ENCODE data around the gene PHACTR2. TPM values are rescaled to one million over a fixed set of nuclear protein-coding genes. Genes with fewer than 3 reads are reported as not detected.

The PHACTR2 gene
- total RNA-seq, 1 experiment from 2014 or later, result 9.9 TPM

- in situ Hi-C loops (cut with HindIII; ENCODE audit: low pct_unique_long_range_greater_than_20kb, low sequenced_read_pairs), result no loop called here
- DNase-seq (ENCODE audit: low read depth, low spot score), result no peak
These were observed 68.7 kb downstream of the PHACTR2 start for GRCh38 chr6:143746202-143747119.

- no peak for DNase-seq (ENCODE audit: low read depth, low spot score)
- in situ Hi-C loops (cut with HindIII; ENCODE audit: low pct_unique_long_range_greater_than_20kb, low sequenced_read_pairs), result no loop called here
These were observed 69.6 kb downstream of the PHACTR2 start for GRCh38 chr6:143747347-143747842.

- DNase-seq (ENCODE audit: low read depth, low spot score), result no peak
- in situ Hi-C loops (cut with HindIII; ENCODE audit: low pct_unique_long_range_greater_than_20kb, low sequenced_read_pairs), result no loop called here
These were observed 72.1 kb downstream of the PHACTR2 start for GRCh38 chr6:143749891-143750290.

- in situ Hi-C loops (cut with HindIII; ENCODE audit: low pct_unique_long_range_greater_than_20kb, low sequenced_read_pairs), result no loop called here
- no peak for DNase-seq (ENCODE audit: low read depth, low spot score)
These were observed 73.1 kb downstream of the PHACTR2 start for GRCh38 chr6:143750877-143751276.

GRCh38 chr6:143752459-143752858 is 74.7 kb downstream of the PHACTR2 start:
- in situ Hi-C loops (cut with HindIII; ENCODE audit: low pct_unique_long_range_greater_than_20kb, low sequenced_read_pairs), result no loop called here

GRCh38 chr6:143753678-143754077 is 75.9 kb downstream of the PHACTR2 start:
- DNase-seq (ENCODE audit: low read depth, low spot score), result no peak
- in situ Hi-C loops (cut with HindIII; ENCODE audit: low pct_unique_long_range_greater_than_20kb, low sequenced_read_pairs), result no loop called here

More at GRCh38 chr6:143752459-143752858, 74.7 kb downstream of the PHACTR2 start:
- no peak for DNase-seq (ENCODE audit: low read depth, low spot score)

GRCh38 chr6:143754204-143754603 is 76.4 kb downstream of the PHACTR2 start:
- DNase-seq (ENCODE audit: low read depth, low spot score), result no peak
- in situ Hi-C loops (cut with HindIII; ENCODE audit: low pct_unique_long_range_greater_than_20kb, low sequenced_read_pairs), result no loop called here

GRCh38 chr6:143755301-143755744 is 77.6 kb downstream of the PHACTR2 start:
- DNase-seq (ENCODE audit: low read depth, low spot score), result no peak
- in situ Hi-C loops (cut with HindIII; ENCODE audit: low pct_unique_long_range_greater_than_20kb, low sequenced_read_pairs), result no loop called here

- in situ Hi-C loops (cut with HindIII; ENCODE audit: low pct_unique_long_range_greater_than_20kb, low sequenced_read_pairs), result no loop called here
- no peak for DNase-seq (ENCODE audit: low read depth, low spot score)
These were observed 79.6 kb downstream of the PHACTR2 start for GRCh38 chr6:143757346-143757832.

- in situ Hi-C loops (cut with HindIII; ENCODE audit: low pct_unique_long_range_greater_than_20kb, low sequenced_read_pairs), result no loop called here
- DNase-seq (ENCODE audit: low read depth, low spot score), result no peak
These were observed 80.8 kb downstream of the PHACTR2 start for GRCh38 chr6:143758551-143758950.

- DNase-seq (ENCODE audit: low read depth, low spot score), result no peak
- in situ Hi-C loops (cut with HindIII; ENCODE audit: low pct_unique_long_range_greater_than_20kb, low sequenced_read_pairs), result no loop called here
These were observed 81.9 kb downstream of the PHACTR2 start for GRCh38 chr6:143759666-143760065.

GRCh38 chr6:143761074-143761473 is 83.3 kb downstream of the PHACTR2 start:
- no peak for DNase-seq (ENCODE audit: low read depth, low spot score)

GRCh38 chr6:143762126-143762525 is 84.4 kb downstream of the PHACTR2 start:
- DNase-seq (ENCODE audit: low read depth, low spot score), result peak; percentile 5
- in situ Hi-C loops (cut with HindIII; ENCODE audit: low pct_unique_long_range_greater_than_20kb, low sequenced_read_pairs), result no loop called here

More at GRCh38 chr6:143761074-143761473, 83.3 kb downstream of the PHACTR2 start:
- in situ Hi-C loops (cut with HindIII; ENCODE audit: low pct_unique_long_range_greater_than_20kb, low sequenced_read_pairs), result no loop called here

GRCh38 chr6:143765422-143766184 is 87.8 kb downstream of the PHACTR2 start:
- in situ Hi-C loops (cut with HindIII; ENCODE audit: low pct_unique_long_range_greater_than_20kb, low sequenced_read_pairs), result no loop called here
- no peak for DNase-seq (ENCODE audit: low read depth, low spot score)

- in situ Hi-C loops (cut with HindIII; ENCODE audit: low pct_unique_long_range_greater_than_20kb, low sequenced_read_pairs), result no loop called here
- no peak for DNase-seq (ENCODE audit: low read depth, low spot score)
These were observed 88.4 kb downstream of the PHACTR2 start for GRCh38 chr6:143766185-143766553.

GRCh38 chr6:143767433-143767832 is 89.7 kb downstream of the PHACTR2 start:
- in situ Hi-C loops (cut with HindIII; ENCODE audit: low pct_unique_long_range_greater_than_20kb, low sequenced_read_pairs), result no loop called here
- DNase-seq (ENCODE audit: low read depth, low spot score), result no peak

GRCh38 chr6:143772116-143773086 is 94.6 kb downstream of the PHACTR2 start:
- in situ Hi-C loops (cut with HindIII; ENCODE audit: low pct_unique_long_range_greater_than_20kb, low sequenced_read_pairs), result no loop called here
- DNase-seq (ENCODE audit: low read depth, low spot score), result no peak

Data from SK-MEL-5 (cell line).